IMR-90 (cell line): Measurements from ENCODE around the gene DAD1. TPM values are rescaled to one million over a fixed set of nuclear protein-coding genes. Genes with fewer than 3 reads are reported as not detected.

Experiments
- ATAC-seq: fragments of 200-7000 bp; cut with Tn5 transposase; 2 replicates; pipeline ENCODE4 v1.9.1; 2020; ENCODE audit warnings: low read depth, mild to moderate bottlenecking, moderate library complexity
- BruUV-seq: library from RNA; stranded (reverse); fragments of 400-500 nt; replicated peaks from 2 replicates; lab custom pipeline; 2021; lab: Mats Ljungman, UMichigan
- CTCF ChIA-PET: fragments of 300-600 bp; formaldehyde crosslinking; extraction: SDS; loops from one replicate; lab custom pipeline; 2021; ENCODE audit warnings: antibody characterized with exemption; lab: Yijun Ruan, JAX
- POLR2A ChIA-PET: fragments of 300-600 bp; sonication (Branson Sonifier 250); formaldehyde crosslinking; loops from one replicate; lab custom pipeline; 2022; ENCODE audit warnings: antibody characterized with exemption; ENCODE audit not compliant: unreplicated experiment; lab: Charles Lee
- DNase-seq: peaks from one replicate; pipeline ENCODE4 v3.0.0; 2013
- H2AFZ ChIP-seq: replicated peaks from 2 replicates; pipeline ENCODE3; 2013; ENCODE audit warnings: low read length, mild to moderate bottlenecking; ENCODE audit not compliant: poor library complexity
- H2AK5ac ChIP-seq: 2 replicates; pipeline ENCODE4 v1.6.1; 2013; ENCODE audit warnings: low read depth, low read length, inconsistent platforms
- H2AK9ac ChIP-seq: replicated peaks from 2 replicates; pipeline ENCODE3; 2013; ENCODE audit warnings: mild to moderate bottlenecking, low read depth, low read length, moderate library complexity; ENCODE audit not compliant: poor library complexity
- H2BK120ac ChIP-seq: 2 replicates; pipeline ENCODE4 v1.6.1; 2013; ENCODE audit warnings: low read depth, low read length, inconsistent platforms
- H2BK15ac ChIP-seq: 3 replicates; pipeline ENCODE4 v1.6.1; 2013; ENCODE audit warnings: low read depth, low read length, inconsistent platforms
- H2BK20ac ChIP-seq: 2 replicates; pipeline ENCODE4 v1.6.1; 2013; ENCODE audit warnings: low read depth, mild to moderate bottlenecking, inconsistent platforms, low read length, moderate library complexity
- H2BK5ac ChIP-seq: 2 replicates; pipeline ENCODE4 v1.6.1; 2013; ENCODE audit warnings: mild to moderate bottlenecking, low read depth, low read length, inconsistent platforms; ENCODE audit not compliant: poor library complexity, severe bottlenecking
- H3K14ac ChIP-seq: replicated peaks from 2 replicates; pipeline ENCODE4 v1.6.1; 2013; ENCODE audit warnings: low read depth, low read length, inconsistent platforms
- H3K18ac ChIP-seq: 2 replicates; pipeline ENCODE4 v1.6.1; 2013; ENCODE audit warnings: low read depth, low read length, control low read depth
- H3K23ac ChIP-seq: 2 replicates; pipeline ENCODE4 v1.6.1; 2013; ENCODE audit warnings: low read depth, low read length, inconsistent platforms
- H3K27ac ChIP-seq: 2 replicates; pipeline ENCODE4 v1.5.1; 2013; ENCODE audit warnings: mild to moderate bottlenecking, control low read depth, low read length; ENCODE audit not compliant: insufficient read depth
- H3K27me3 ChIP-seq: 2 replicates; pipeline ENCODE4 v1.6.1; 2013; ENCODE audit warnings: low read length; ENCODE audit not compliant: control insufficient read depth, insufficient read depth
- H3K36me3 ChIP-seq: 2 replicates; pipeline ENCODE4 v1.6.1; 2013; ENCODE audit warnings: low read length, mixed read lengths; ENCODE audit not compliant: control insufficient read depth, insufficient read depth
- H3K4ac ChIP-seq: 2 replicates; pipeline ENCODE4 v1.6.1; 2013; ENCODE audit warnings: low read depth, low read length, inconsistent platforms
- H3K4me1 ChIP-seq: 2 replicates; pipeline ENCODE4 v1.6.1; 2013; ENCODE audit warnings: low read length, mixed read lengths; ENCODE audit not compliant: control insufficient read depth, insufficient read depth
- H3K4me2 ChIP-seq: 2 replicates; pipeline ENCODE4 v1.6.1; 2013; ENCODE audit warnings: low read depth, mild to moderate bottlenecking, control low read depth, low read length, moderate library complexity
- H3K4me3 ChIP-seq: 2 replicates; pipeline ENCODE4 v1.5.1; 2013; ENCODE audit warnings: low read depth, mild to moderate bottlenecking, control low read depth, low read length, moderate library complexity; ENCODE audit not compliant: insufficient read depth
- H3K56ac ChIP-seq: 2 replicates; pipeline ENCODE4 v1.6.1; 2013; ENCODE audit warnings: low read length, inconsistent platforms; ENCODE audit not compliant: insufficient read depth; ENCODE audit errors: extremely low read depth
- H3K79me1 ChIP-seq, 2 experiments: 2 replicates each; pipeline ENCODE4 v1.6.1; 2013; ENCODE audit warnings: low read length in 2 of 2, inconsistent platforms in 1 of 2, low read depth in 1 of 2
- H3K9ac ChIP-seq: 2 replicates; pipeline ENCODE4 v1.6.1; 2013; ENCODE audit warnings: low read depth, low read length, control low read depth
- H3K9me1 ChIP-seq: 2 replicates; pipeline ENCODE4 v1.6.1; 2013; ENCODE audit warnings: low read length, inconsistent platforms; ENCODE audit not compliant: insufficient read depth
- H3K9me3 ChIP-seq: 2 replicates; pipeline ENCODE4 v1.6.1; 2013; ENCODE audit warnings: low read length; ENCODE audit not compliant: control insufficient read depth, insufficient read depth
- H4K20me1 ChIP-seq: 2 replicates; pipeline ENCODE4 v1.6.1; 2013; ENCODE audit warnings: low read length, inconsistent platforms; ENCODE audit not compliant: insufficient read depth
- H4K5ac ChIP-seq: 2 replicates; pipeline ENCODE4 v1.6.1; 2013; ENCODE audit warnings: mild to moderate bottlenecking, low read depth, low read length, control low read depth
- H4K8ac ChIP-seq, 2 experiments: 2 replicates each; pipeline ENCODE4 v1.6.1; 2013; ENCODE audit warnings: low read depth in 2 of 2, low read length in 2 of 2, control low read depth in 1 of 2, inconsistent platforms in 1 of 2
- H4K91ac ChIP-seq: 2 replicates; pipeline ENCODE4 v1.6.1; 2013; ENCODE audit warnings: low read depth, low read length, inconsistent platforms; ENCODE audit not compliant: insufficient read depth
- BHLHE40 ChIP-seq: fragments of 150-350 bp; IDR thresholded peaks from 2 replicates; pipeline ENCODE4 v1.6.1; 2016; ENCODE audit warnings: mild to moderate bottlenecking, low read depth, low read length
- CEBPB ChIP-seq: IDR thresholded peaks from 2 replicates; pipeline ENCODE4 v1.6.1; 2012; ENCODE audit warnings: low read depth, low read length, improper control_type of control experiment
- CHD1 ChIP-seq: IDR thresholded peaks from 2 replicates; pipeline ENCODE4 v1.6.1; 2012; ENCODE audit warnings: low read depth, low read length, improper control_type of control experiment
- CTCF ChIP-seq: conservative IDR thresholded peaks from 2 replicates; pipeline ENCODE4 v1.5.1; 2012; ENCODE audit warnings: mild to moderate bottlenecking, low read depth, low read length, improper control_type of control experiment
- FOS ChIP-seq: fragments of 150-350 bp; IDR thresholded peaks from 2 replicates; pipeline ENCODE4 v1.6.1; 2016; ENCODE audit warnings: low read depth, low read length
- MAFK ChIP-seq: IDR thresholded peaks from 2 replicates; pipeline ENCODE4 v1.6.1; 2012; ENCODE audit warnings: low read depth, low read length, improper control_type of control experiment
- MAZ ChIP-seq: IDR thresholded peaks from 2 replicates; pipeline ENCODE4 v1.6.1; 2012; ENCODE audit warnings: low read depth, mild to moderate bottlenecking, low read length, improper control_type of control experiment, moderate library complexity, borderline replicate concordance
- MXI1 ChIP-seq: IDR thresholded peaks from 2 replicates; pipeline ENCODE4 v1.6.1; 2012; ENCODE audit warnings: low read depth, mild to moderate bottlenecking, low read length, moderate library complexity, borderline replicate concordance
- NFE2L2 ChIP-seq: fragments of 150-350 bp; IDR thresholded peaks from 2 replicates; pipeline ENCODE4 v1.6.1; 2016; ENCODE audit warnings: low read depth, mild to moderate bottlenecking, low read length
- POLR2A ChIP-seq: IDR thresholded peaks from 2 replicates; pipeline ENCODE4 v1.6.1; 2012; ENCODE audit warnings: mild to moderate bottlenecking, low read depth, low read length
- RAD21 ChIP-seq: IDR thresholded peaks from 2 replicates; pipeline ENCODE4 v1.6.1; 2012; ENCODE audit warnings: low read length, improper control_type of control experiment
- RCOR1 ChIP-seq: IDR thresholded peaks from 2 replicates; pipeline ENCODE4 v1.6.1; 2012; ENCODE audit warnings: mild to moderate bottlenecking, low read length, improper control_type of control experiment; ENCODE audit not compliant: insufficient replicate concordance
- RFX5 ChIP-seq: IDR thresholded peaks from 2 replicates; pipeline ENCODE4 v1.8.0; 2012; ENCODE audit warnings: low read depth, mild to moderate bottlenecking, low read length, moderate library complexity
- SMC3 ChIP-seq: fragments of 150-350 bp; IDR thresholded peaks from 2 replicates; pipeline ENCODE4 v1.6.1; 2016; ENCODE audit warnings: low read depth, mild to moderate bottlenecking, antibody characterized with exemption, low read length, moderate library complexity
- WGBS, 2 experiments: methylation state at CpG; one replicate each; pipeline versions ENCODE4 v1.1.5 to v1.1.7; 2013; ENCODE audit warnings: missing lambda C conversion rate in 2 of 2; ENCODE audit not compliant: insufficient read length in 1 of 2; ENCODE audit errors: extremely low coverage in 2 of 2; 5-methylcytosine and 5-hydroxymethylcytosine counted together
- dilution Hi-C: fragments of 300-500 bp; cut with HindIII; formaldehyde crosslinking; loops from one replicate; pipeline ENCODE4 v1.14.3; 2018; ENCODE audit warnings: low sequenced_read_pairs; ENCODE audit not compliant: unreplicated experiment
- in situ Hi-C: fragments of 300-500 bp; cut with MboI; formaldehyde crosslinking; loops from 3 replicates; pipeline ENCODE4 v1.14.3; 2019; ENCODE audit warnings: low sequenced_read_pairs, inconsistent platforms, mixed read lengths
- intact Hi-C: fragments of 100-400 bp; cut with micrococcal nuclease; formaldehyde crosslinking; loops from 2 replicates; pipeline ENCODE4 v1.10.0; 2022
- polyA plus RNA-seq, 3 experiments: library from polyadenylated mRNA; depleted of rRNA; stranded (reverse); fragments of >200 nt; gene quantifications; 2 replicates each; pipeline ENCODE4 v1.2.3, GENCODE V29; 2012; ENCODE audit warnings: low replicate concordance in 1 of 3
- total RNA-seq: library from RNA; depleted of rRNA; stranded (reverse); fragments of >200 nt; gene quantifications from 2 replicates; pipeline ENCODE4 v1.2.3, GENCODE V29; 2012
- TF ChIP-seq, protein P1 (sequence below): fragments of 150-350 bp; IDR thresholded peaks from 2 replicates; pipeline ENCODE4 v1.6.1; 2017; ENCODE audit warnings: mild to moderate bottlenecking, antibody characterized with exemption, low read length, low read depth
- TF ChIP-seq, protein P2 (sequence below): fragments of 150-350 bp; IDR thresholded peaks from 2 replicates; pipeline ENCODE4 v1.6.1; 2016; ENCODE audit warnings: low read depth, mild to moderate bottlenecking, low read length, moderate library complexity, borderline replicate concordance

Gene DAD1
- total and polyA plus RNA-seq, 2 of the 4 experiments (the other 2 are of a cell fraction) = 396 to 496 TPM

GRCh38 chr14:22535126-22535525, 53.9 kb downstream of the DAD1 start:
- Histone ChIP-seq H2BK15ac (peak overlapping the region; percentile 74; the same call in 2 of the 3 replicates), H4K20me1 (no peaks in the 10 kb centered on the region), H3K27me3 (no peaks in the 10 kb centered on the region), H3K18ac (no peak overlapping the region), H4K91ac (peak overlapping the region; percentile 40; the same call in 1 of the 2 replicates), H3K23ac (no peak overlapping the region), H3K4me1 (peaks cover 12% of the 10 kb centered on the region), H4K5ac (no peak overlapping the region), H2AK5ac (0 out of 2 replicates have a peak overlapping the region, but pooled peaks have one; percentile 74), H3K56ac (no peak overlapping the region; the same call in 1 of the 2 replicates), H2BK20ac (peak overlapping the region; percentile 81), H3K36me3 (no peaks in the 10 kb centered on the region), H2BK5ac (no peak overlapping the region), H3K79me1 (no peaks in the 10 kb centered on the region), H3K4me2 (no peak overlapping the region), H2AFZ (no peak overlapping the region), H2BK120ac (peak overlapping the region; percentile 79), H3K9me3 (no peaks in the 10 kb centered on the region), H3K14ac (no peak overlapping the region; the same call in 1 of the 2 replicates), H2AK9ac (no peak overlapping the region), H3K9ac (no peak overlapping the region), H3K4me3 (no peak overlapping the region), H3K9me1 (peaks cover 13% of the 10 kb centered on the region), H4K8ac (no peak overlapping the region), H3K4ac (peak overlapping the region; percentile 35; the same call in 1 of the 2 replicates), H3K27ac (no peak overlapping the region)
- intact Hi-C loops = loop anchor here (10.0 kb wide), 1 partner anchor 340 kb away; no protein-coding TSS in a partner anchor
- WGBS, 2 experiments = no CpG with 5 or more reads among the region's 1 CpG
- ATAC-seq (no peak), DNase-seq (no peak)
- BruUV-seq = no TSS peak
- TF ChIP-seq CTCF = no peak
- TF ChIP-seq, protein P1, sequence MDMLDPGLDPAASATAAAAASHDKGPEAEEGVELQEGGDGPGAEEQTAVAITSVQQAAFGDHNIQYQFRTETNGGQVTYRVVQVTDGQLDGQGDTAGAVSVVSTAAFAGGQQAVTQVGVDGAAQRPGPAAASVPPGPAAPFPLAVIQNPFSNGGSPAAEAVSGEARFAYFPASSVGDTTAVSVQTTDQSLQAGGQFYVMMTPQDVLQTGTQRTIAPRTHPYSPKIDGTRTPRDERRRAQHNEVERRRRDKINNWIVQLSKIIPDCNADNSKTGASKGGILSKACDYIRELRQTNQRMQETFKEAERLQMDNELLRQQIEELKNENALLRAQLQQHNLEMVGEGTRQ = no peak
- no peak for TF ChIP-seq MAZ
- TF ChIP-seq, protein P2, sequence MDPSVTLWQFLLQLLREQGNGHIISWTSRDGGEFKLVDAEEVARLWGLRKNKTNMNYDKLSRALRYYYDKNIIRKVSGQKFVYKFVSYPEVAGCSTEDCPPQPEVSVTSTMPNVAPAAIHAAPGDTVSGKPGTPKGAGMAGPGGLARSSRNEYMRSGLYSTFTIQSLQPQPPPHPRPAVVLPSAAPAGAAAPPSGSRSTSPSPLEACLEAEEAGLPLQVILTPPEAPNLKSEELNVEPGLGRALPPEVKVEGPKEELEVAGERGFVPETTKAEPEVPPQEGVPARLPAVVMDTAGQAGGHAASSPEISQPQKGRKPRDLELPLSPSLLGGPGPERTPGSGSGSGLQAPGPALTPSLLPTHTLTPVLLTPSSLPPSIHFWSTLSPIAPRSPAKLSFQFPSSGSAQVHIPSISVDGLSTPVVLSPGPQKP = no peak
- TF ChIP-seq BHLHE40 = no peak
- no peak for TF ChIP-seq RCOR1
- TF ChIP-seq RFX5 = no peak
- TF ChIP-seq FOS = no peak
- TF ChIP-seq MAFK = no peak
- no peak for TF ChIP-seq RAD21
- TF ChIP-seq MXI1 = no peak
- no peak for TF ChIP-seq CEBPB
- no peak for TF ChIP-seq NFE2L2
- TF ChIP-seq SMC3 = no peak
- TF ChIP-seq CHD1 = no peak
- no peak for TF ChIP-seq POLR2A
- in situ Hi-C loops = loop anchor here (25.0 kb wide), 1 partner anchor 777 kb away; the partner anchor contains the start of genes BCL2L2, PABPN1 and PPP1R3E
- POLR2A ChIA-PET = no interaction called here
- dilution Hi-C loops = no loop called here
- CTCF ChIA-PET = interaction anchor here (2.0 kb wide), 1 partner anchor 10 kb away, joined by 5 read pairs; no protein-coding TSS in a partner anchor
